Epidermal melanocyte (primary cell): Measurements from ENCODE around the gene RD3L.
"Not testable (repeated sequence)": the region's sequence is repeated elsewhere in the genome, so short reads cannot be mapped to it uniquely, and the experiment has no call there.

Experiments
- DNase-seq: peaks from one replicate; pipeline ENCODE4 v3.0.0; 2011; ENCODE audit warnings: low spot score; ENCODE audit not compliant: insufficient read length

RD3L gene

DNA sequence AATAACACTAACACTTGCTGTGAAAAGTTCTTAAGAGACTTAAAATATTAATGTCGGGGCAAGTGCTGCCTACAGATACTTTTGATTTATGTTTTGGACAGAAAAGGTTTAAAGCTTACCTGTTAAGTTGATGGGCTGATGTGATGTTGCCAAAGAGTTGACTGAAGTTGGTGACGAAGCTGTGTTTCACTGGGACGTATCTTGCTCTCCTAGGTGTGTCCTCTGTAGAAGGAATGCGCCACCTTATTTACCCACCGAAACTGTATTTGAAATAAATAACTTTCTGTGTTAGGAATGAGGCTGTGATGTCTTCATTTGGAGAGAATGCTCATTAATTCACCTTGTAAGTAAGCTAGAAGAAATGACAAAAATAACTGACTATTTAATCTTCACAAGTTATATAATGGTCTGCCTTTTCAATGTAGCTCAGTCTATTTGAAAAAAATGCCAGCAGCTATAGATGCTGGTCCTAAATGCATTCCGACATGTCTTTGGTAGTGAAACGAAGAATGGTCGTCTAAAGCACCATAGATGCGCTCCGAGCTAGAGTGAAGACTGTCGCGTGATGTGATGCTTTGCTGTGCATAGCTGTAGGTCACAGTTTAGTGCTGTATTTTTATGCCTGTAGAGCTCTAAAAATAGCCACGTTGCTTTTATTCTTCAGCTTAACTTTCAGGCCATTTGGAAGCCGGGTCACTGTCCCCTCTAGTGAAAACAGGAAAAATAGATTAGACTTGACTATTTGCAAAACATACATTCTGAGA, at the start of gene RD3L:
Gene RD3L, minus strand, starts transcription at position 557 of the 764 bp plus-strand sequence. CDS start 834 bp downstream, outside the sequence.
- no peak for DNase-seq

DNA sequence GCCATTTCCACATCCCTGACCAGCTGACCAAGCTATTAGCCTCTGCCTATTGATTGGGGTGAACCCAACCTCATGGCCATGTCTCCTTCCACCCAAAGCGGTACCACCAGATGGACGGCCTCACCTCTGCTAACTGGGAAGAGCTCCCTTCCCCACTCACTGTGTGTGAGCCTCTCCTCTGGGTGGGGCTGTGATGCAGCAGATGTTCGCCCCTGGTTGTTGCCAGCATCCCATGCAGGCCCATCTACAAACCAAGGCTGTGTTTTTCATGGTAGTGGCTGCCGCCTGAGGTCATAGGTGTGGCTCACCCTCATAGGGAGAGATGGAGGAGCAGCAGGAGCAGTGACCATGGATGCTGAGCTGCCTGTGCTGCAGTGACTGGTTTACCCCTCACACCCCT, 47.6 kb upstream of the RD3L start:
- DNase-seq, result no peak

DNA sequence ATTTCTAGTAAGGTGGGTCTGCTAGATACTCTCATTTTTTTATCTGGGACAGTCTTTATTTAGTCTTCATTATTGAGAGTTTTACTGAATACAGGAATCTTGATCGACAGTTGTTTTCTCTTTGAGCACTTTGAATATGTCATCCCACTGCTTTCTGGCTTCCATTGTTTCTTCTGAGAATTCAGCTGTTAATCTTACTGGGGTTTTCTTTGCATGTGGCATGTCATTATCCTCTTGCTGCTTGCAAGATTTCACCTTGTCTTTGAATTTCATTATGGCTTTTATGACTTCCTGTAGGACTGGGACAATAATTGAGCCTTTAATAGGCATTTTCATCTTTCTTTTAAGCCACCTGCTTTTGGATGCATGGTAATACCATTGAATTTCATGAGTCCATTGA, 46.7 kb upstream of the RD3L start:
- DNase-seq, result no peak

DNA sequence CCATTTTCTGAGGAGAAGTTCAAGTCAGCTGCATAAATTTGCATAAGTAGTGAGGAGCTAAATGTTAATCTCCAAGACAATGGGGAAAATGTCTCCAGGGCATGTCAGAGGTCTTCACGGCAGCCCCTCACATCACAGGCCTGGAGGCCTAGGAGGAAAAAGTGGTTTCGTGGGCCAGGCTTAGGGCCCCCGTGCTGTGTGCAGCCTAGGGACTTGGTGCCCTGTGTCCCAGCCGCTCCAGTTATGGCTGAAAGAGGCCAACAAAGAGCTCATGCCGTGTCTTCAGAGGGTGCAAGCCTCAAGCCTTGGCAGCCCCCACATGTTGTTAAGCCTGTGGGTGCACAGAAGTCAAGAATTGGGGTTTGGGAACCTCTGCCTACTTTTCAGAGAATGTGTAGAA, 41.9 kb upstream of the RD3L start:
- DNase-seq, result no peak

DNA sequence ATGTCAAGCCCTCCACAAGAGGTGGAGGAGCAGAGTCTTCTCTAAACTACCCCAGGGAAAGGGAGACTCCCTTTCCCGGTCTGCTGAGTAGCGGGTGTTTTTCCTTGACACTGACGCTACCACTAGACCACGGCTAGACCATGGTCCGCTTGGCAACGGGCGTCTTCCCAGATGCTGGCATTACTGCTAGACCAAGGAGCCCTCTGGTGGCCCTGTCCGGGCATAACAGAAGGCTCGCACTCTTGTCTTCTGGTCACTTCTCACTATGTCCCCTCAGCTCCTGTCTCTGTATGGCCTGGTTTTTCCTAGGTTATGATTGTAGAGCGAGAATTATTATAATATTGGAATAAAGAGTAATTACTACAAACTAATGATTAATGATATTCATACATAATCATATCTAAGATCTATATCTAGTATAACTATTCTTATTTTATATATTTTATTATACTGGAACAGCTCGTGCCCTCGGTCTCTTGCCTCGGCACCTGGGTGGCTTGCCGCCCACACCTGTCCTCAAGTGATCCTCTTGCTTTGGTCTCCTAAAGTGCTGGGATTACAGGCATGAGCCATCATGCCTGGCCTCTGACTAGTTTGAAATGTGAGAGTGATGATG, 38.4 kb upstream of the RD3L start:
- not testable (repeated sequence) for DNase-seq

DNA sequence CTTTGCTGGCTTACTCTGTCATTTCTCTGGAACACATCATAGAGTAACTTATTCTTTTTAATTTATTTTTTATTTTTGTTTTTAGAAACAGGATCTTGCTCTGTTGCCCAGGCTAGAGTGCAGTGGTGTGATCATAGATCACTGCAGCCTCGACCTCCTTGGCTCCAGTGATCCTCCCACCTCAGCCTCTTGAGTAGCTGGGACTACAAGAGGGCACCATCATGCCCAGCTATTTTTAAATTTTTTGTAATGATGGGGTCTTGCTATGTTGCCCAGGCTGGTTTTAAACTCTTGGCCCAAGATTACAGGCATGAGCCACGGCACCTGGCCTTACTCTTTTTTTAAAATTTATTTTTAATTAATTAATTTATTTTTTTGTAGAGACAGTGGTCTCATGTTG, 32.2 kb upstream of the RD3L start:
- no peak for DNase-seq

DNA sequence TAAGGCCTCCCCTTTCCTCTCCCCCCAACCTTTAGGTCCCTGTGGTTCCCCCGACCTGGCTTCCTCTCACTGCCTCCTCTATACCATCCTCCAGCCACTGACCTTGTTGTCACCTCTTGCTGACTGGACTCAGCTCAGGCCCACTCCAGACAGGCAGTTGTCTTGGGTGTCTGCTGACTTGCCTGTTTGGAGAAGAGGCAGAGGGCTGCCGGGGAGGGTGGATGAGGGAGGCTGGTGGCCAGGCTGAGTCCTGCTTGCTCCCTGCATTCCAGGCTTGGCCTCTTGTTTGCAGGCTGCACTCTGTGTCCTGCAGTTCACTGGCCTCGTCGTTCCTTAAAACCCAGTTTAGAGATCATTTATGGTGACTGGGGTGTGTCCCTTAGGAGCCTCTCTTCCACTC, 31.0 kb upstream of the RD3L start:
- no peak for DNase-seq

DNA sequence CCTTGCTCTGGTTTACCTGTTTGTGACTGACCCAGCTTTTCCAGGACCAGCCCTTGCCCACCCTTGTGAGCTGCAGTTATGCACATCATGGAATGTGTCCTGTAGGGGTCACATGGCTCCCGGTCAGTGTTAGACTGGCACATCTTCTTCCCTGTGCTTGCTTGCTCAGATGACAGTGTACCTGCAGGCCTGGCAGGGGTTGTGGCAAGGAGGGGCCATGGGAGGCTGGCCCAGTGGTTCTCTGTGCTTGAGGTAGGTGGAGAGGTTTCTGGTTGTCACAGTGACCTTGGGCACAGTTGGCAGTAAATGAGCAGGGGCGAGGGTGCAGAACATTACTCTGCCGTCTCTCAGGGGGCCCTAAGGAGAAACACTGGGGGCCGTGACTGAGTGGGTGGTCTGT, 27.6 kb upstream of the RD3L start:
- DNase-seq, result no peak

DNA sequence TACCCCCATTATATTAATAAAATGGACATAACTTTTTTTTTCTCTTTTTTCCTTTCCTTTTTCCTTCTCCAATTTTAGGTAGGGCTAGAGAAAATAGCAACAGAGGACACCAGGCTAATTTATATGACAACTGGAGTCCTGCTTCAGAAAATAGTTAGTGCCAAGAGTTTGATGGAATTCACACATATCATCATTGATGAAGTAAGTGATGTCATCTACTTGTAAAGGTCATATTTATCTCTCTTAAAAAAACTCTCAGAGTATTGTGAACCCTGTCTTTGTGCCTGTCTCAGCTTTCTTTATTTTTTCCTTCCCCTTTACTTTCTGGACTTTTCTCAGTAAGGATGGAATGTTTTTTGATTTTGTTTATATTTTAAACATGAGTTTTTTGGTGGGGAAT, 24.3 kb upstream of the RD3L start:
- DNase-seq, result no peak

DNA sequence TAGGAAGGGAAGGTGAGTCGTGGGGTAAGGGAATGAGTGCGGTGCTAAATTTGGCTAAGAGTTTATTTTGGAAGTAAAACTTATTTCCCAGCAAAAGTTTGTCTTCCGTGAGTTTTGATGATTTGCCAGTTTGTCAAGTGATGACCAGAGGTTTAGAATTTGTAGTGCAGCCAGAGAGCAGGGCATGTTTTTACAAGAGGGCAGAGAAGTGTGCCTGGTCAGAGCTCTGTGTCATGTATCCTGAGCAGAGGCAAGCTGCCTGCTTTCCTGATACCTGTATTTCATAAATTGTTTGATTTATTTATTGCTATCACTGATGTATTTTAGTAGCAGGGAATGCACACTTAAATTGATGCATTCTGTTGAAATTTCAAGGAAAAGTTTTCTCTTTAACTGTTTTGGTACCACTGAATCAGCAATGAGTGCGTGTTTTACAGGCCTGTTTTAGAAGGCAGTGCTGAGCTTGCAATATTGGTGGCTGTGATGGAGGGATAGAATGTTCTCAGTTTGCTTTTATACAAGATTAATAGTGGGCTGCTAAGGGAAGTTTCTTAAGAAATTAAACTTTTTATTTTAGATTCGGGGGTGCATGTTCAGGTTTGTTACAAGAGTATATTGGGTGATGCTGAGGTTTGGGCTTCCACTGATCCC, 19.7 kb upstream of the RD3L start:
- no peak for DNase-seq

DNA sequence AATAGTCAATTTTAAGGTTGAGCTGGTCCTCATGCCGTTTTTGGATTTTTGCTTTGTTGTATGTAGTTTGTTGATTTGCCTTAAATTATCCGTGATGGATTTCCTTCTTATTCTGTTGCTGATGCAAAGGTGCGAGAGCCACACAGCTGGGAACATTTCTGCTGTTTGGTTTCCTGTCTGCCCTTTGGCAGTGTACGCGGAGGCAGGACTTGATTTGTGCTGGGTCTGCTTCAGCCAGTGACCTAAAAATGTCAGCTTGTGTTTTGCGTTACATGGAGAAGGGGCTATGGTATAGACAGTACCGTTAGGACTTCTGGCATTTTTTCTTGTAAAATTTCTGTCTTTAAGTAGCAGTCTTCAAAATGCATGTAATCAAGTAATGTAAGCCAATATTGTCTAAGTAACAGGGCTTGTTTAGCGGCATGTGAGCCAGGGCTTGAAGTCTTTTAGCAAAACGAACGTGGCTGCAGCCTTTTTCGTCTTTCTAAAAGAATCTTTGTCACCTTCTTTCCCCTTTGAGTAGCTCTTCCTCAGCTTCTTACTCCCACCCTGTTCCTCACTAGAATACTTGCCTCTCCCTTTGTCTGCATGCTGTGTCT, 18.2 kb upstream of the RD3L start:
- DNase-seq, result no peak

DNA sequence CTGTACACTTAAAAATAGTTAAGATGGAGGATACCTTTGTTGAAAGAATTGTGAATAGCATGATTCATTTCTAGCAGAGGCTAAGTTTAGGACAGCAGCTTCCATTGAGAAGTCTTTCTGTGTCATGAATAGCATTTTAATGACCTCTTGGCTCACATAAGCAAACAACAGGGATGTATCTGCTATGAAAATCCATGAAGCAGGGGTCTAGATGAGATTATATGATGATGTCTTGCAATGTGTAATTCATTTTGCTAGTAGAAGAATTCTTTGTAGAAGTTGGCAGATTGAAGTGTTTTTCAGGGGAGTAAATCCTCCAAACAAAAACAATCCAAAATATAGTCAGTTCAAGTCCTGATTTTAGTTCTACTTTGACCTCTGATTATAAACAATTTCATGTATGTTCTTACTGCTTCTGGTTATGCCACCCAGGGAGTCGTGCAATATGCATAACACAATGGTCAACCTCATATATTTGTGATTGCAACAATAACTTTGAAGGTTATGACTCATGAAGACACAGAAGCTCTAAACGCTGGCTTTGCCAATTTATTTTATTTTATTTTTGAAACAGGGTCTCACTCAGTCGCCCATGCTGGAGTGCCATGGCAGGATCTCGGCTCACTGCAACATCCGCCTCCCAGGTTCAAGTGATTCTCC, 6.9 kb upstream of the RD3L start:
- DNase-seq, result no peak

DNA sequence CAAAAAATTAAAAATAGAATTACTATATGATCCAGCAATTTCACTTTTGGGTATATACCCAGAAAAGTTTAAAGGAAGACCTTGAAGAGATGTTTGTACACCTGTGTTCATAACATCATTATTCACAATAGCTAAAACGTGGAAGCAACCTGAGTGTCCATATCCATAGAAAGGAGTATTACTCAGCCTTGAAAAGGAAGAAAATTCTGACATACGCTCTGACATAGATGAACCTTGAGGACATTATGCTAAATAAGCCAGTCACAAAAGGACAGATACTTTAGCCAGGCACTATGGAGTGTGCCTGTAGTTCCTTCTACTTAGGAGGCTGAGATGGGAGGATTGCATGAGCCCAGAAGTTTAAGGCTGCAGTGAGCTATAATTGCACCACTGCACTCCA, 6.1 kb upstream of the RD3L start:
- DNase-seq, result no peak

DNA sequence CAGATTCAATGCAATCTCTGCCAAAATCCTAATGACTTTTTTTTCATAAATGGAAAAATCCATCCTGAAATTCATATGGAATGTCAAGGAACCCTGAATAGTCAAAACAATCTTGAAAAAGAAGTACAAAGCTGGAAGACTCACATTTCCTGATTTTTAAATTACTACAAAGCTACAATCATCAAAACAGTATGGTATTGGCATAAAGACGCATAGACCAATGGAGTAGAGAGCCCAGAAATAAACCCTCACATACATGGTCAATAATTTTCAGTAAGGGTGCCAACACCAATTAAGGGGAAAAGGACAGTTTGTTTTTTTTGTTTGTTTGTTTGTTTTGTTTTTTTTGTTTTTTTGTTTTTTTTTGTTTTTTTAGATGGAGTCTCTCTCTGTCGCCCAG, 4.6 kb upstream of the RD3L start:
- no peak for DNase-seq

DNA sequence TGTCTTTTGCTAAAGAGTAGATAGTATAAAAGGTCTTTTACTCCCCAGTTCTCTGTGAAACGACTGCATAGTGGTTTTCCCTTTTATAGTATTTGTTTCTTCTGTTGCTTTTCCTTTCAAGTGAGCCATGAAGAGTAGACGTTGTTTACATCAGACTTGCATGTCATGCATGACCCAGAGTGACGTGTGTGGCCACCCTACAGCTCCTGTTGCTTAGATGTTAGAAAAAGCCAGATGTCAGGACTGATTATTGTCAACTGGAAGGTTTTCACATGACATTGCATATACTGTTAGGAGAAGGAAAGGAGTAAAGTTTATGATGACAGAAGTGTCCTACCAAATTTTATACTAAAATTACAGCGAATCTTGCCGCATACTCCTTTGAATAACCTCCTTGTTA, 1.3 kb upstream of the RD3L start:
- DNase-seq, result no peak

DNA sequence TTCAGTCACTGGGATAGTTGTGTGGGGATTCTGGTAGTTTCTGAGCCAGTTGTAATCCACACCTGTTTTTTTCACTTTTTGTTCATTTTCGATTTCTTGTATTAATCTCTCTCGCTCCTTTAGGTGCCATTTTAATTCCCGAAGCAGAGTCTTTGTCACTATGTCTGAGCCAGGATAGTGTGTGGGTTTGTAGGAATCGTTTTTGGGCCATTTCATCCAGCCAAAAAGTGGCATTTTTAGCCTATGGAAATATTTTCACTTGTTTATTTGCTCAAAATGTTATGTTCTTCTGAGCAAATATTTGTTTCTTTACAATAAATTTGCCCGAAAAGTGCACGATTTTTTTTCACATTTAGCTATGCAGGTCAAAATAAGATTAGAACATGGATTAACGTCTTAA, 867 bp downstream of the RD3L start:
- DNase-seq, result no peak

DNA sequence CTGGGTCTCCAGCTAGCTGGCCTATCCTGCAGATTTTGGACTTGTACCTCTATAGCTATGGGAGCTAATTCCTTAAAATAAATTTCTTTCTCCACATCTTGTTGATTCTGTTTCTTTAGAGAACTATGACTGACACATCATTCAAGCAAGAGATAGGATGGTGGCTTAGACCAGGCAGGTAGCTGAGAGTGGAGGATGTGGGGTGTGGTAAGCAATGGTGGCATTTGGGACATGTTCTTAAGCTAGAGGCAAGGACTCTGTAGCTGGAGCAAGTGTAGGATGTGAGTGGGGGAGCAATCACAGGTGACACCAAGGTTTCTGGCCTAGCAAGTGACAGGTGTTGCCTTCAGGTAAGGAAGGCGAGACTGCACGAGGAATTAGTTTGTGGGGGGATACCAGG, 7.2 kb downstream of the RD3L start:
- no peak for DNase-seq

DNA sequence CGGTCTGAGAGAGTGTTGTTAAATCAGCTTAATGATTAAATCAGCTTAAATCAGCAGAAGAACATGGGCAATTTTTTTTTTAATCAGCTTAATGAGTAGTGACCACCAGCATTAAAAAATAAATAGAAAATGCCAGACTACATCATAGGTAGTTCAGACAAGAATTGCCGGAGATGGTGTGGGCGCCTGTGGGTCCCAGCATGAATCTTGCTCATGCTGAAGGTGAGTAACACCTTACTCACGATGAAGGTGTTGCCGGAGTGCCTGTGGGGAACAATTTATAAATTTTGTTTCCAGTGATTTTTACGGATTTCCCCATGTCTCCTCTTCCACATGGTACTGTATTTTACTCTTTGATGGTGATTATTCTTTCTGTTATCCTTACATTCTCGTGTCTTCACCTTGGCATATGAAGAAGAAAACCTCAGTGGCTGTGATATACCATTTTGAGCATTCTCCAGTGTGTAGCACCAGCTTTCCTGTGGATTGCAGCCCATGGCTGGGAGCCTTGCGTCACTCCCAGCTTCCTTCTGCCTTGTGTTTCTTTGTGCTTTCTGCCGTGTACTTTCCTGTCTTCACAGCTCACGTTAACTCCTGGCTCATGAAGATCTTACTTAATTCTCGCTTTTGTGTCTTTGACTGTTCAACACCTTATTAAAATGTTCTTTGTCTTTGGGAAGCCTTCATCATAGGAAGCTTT, 9.4 kb downstream of the RD3L start:
- DNase-seq, result no peak

DNA sequence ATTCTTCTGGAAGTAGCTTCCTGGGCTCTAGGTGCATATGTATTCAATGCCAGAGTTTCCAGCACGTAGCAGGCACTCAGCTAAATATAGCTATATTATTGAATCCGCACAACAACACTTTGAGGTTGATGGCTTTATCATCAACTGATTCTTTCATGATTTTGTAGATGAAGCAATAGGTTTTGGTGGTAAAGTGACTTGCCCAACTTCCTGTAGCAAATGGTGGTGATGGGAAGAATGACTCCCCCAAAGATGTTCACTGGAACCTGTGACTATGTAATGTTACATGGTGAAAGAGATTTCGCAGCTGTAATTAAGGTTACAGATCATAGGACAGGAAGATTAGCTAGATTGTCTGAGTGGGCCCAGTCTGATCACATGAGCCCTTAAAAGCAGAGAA, 10.9 kb downstream of the RD3L start:
- DNase-seq, result no peak

DNA sequence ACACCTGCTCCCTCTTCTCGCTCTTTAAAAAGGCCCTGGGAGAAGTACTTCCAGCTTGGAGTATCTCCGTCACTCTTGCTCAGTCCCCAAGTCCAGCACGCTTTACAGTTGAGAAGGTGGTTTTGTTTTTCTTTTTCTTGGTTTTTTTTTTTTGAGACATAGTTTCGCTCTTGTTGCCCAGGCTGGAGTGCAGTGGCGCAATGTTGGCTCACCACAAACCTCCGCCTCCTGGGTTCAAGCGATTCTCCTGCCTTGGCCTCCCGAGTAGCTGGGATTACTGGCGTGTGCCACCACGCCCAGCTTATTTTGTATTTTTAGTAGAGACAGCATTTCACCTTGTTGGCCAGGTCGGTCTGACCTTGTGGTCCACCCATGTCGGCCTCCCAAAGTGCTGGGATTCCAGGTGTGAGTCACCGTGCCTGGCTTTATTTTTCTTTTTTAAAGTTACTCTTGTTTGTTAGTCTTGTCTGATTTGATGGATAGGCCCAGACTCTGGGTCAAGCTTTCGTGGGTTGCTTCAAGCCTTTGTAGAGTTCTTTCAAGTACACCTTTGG, 12.2 kb downstream of the RD3L start:
- no peak for DNase-seq
